Vagina (tissue), 2 donors: ENCODE measurements around the gene CARD11. TPM values are rescaled to one million over a fixed set of nuclear protein-coding genes. Genes with fewer than 3 reads are reported as not detected.

Source experiments
- DNase-seq, 2 donors: peaks; one replicate each; pipeline ENCODE4 v3.0.0-alpha.2; 2017; ENCODE audit errors: extremely low spot score in 2 of 2
- H3K27ac ChIP-seq: fragments of 200-600 bp; sonication (generic); one replicate; pipeline ENCODE4 v1.5.1; 2019
- H3K27me3 ChIP-seq: fragments of 200-600 bp; sonication (generic); one replicate; pipeline ENCODE4 v1.5.1; 2019
- H3K36me3 ChIP-seq, 2 donors: fragments of 200-600 bp; sonication (generic); one replicate each; pipeline ENCODE4 v1.5.1; 2017 to 2019
- H3K4me1 ChIP-seq: fragments of 200-600 bp; sonication (generic); one replicate; pipeline ENCODE4 v1.5.1; 2019
- H3K4me3 ChIP-seq, 2 donors: fragments of 200-600 bp; sonication (generic); 1 replicate in 1 of 2; 2 replicates in 1 of 2; pipeline ENCODE4 v1.5.1; 2016 to 2019
- H3K9me3 ChIP-seq: fragments of 200-600 bp; sonication (generic); one replicate; pipeline ENCODE4 v1.5.1; 2019
- POLR2A ChIP-seq, 2 donors: fragments of 450-650 bp; IDR thresholded peaks; one replicate each; pipeline ENCODE4 v1.6.1; 2017; ENCODE audit warnings: antibody characterized with exemption in 2 of 2, mild to moderate bottlenecking in 2 of 2, moderate library complexity in 2 of 2
- POLR2AphosphoS5 ChIP-seq, 2 donors: sonication (generic); formaldehyde crosslinking; IDR thresholded peaks; one replicate each; pipeline ENCODE4 v1.9.0; 2017; ENCODE audit warnings: antibody characterized with exemption in 2 of 2, mild to moderate bottlenecking in 2 of 2, low read depth in 1 of 2; ENCODE audit not compliant: insufficient read depth in 1 of 2
- intact Hi-C: fragments of 100-400 bp; cut with DNase I; formaldehyde crosslinking; loops from one replicate; pipeline ENCODE4 v1.15.1; 2023
- total RNA-seq: library from RNA; depleted of rRNA; stranded (reverse); fragments of >200 nt; gene quantifications from one replicate; pipeline ENCODE4 v1.2.3, GENCODE V29; 2016
- TF ChIP-seq, protein P1 (sequence below), 3 experiments: fragments of 450-650 bp in 2 of 3; fragments of 200-600 bp in 1 of 3; sonication (generic) in 1 of 3; IDR thresholded peaks; one replicate each; pipeline ENCODE4 v1.5.1; 2017 to 2019; ENCODE audit warnings: antibody characterized with exemption in 3 of 3, mild to moderate bottlenecking in 2 of 3, moderate library complexity in 2 of 3

The CARD11 gene
- total RNA-seq, 1 donor from 2014 or later = 2.9 TPM

GRCh38 chr7:2934984-2935740 lies 108.5 kb downstream of the CARD11 start:
- no peak for DNase-seq
- no peaks in the 10 kb centered on the region for H3K4me1 ChIP-seq
- no peaks in the 10 kb centered on the region for H3K27me3 ChIP-seq
- no peak overlapping the region for H3K4me3 ChIP-seq
- intact Hi-C loops = no loop called here
- H3K27ac ChIP-seq = no peak overlapping the region
- no peaks in the 10 kb centered on the region for H3K36me3 ChIP-seq
- TF ChIP-seq, protein P1, sequence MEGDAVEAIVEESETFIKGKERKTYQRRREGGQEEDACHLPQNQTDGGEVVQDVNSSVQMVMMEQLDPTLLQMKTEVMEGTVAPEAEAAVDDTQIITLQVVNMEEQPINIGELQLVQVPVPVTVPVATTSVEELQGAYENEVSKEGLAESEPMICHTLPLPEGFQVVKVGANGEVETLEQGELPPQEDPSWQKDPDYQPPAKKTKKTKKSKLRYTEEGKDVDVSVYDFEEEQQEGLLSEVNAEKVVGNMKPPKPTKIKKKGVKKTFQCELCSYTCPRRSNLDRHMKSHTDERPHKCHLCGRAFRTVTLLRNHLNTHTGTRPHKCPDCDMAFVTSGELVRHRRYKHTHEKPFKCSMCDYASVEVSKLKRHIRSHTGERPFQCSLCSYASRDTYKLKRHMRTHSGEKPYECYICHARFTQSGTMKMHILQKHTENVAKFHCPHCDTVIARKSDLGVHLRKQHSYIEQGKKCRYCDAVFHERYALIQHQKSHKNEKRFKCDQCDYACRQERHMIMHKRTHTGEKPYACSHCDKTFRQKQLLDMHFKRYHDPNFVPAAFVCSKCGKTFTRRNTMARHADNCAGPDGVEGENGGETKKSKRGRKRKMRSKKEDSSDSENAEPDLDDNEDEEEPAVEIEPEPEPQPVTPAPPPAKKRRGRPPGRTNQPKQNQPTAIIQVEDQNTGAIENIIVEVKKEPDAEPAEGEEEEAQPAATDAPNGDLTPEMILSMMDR (IDR thresholded peaks at IDR 0.05) = no peak
- TF ChIP-seq POLR2AphosphoS5 (IDR thresholded peaks at IDR 0.05; ENCODE audit: insufficient read depth in 1 of 2, low read depth in 1 of 2) (no peak), POLR2A (IDR thresholded peaks at IDR 0.05) (no peak)
- H3K9me3 ChIP-seq = no peaks in the 10 kb centered on the region

DNA sequence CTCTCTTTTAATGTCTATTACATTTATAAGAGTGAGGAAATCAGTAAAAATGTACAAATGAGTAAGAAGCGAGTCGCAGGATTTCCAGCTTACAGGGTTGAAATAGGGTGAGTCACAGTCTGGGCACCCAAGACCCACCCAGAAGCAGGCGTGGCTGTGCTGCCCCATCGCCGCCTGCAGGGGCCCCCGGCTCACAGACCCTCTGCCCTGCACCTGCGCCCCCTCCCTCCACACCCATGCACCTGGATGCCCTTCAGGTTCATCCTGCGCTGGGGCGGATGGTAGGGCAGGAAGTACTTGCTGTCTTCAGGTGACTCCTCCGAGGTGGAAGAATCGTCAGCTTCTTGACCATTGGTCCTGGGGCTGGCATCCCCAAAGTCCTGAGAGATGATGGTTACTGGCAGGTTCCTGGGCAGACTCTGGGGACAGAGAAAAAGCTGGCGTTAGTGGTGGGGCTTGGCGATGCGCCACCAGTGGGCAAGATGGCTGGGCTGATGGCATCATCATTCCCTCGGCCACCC lies 109.4 kb downstream of the CARD11 start:
- H3K4me3 ChIP-seq = no peak overlapping the region
- DNase-seq = no peak
- no peaks in the 10 kb centered on the region for H3K4me1 ChIP-seq
- H3K27me3 ChIP-seq = no peaks in the 10 kb centered on the region
- TF ChIP-seq, protein P1 (IDR thresholded peaks at IDR 0.05) = no peak
- TF ChIP-seq POLR2AphosphoS5 (IDR thresholded peaks at IDR 0.05; ENCODE audit: insufficient read depth in 1 of 2, low read depth in 1 of 2) (no peak), POLR2A (IDR thresholded peaks at IDR 0.05) (no peak)
- intact Hi-C loops = no loop called here
- H3K36me3 ChIP-seq = no peaks in the 10 kb centered on the region
- H3K27ac ChIP-seq = no peak overlapping the region
- no peaks in the 10 kb centered on the region for H3K9me3 ChIP-seq

DNA sequence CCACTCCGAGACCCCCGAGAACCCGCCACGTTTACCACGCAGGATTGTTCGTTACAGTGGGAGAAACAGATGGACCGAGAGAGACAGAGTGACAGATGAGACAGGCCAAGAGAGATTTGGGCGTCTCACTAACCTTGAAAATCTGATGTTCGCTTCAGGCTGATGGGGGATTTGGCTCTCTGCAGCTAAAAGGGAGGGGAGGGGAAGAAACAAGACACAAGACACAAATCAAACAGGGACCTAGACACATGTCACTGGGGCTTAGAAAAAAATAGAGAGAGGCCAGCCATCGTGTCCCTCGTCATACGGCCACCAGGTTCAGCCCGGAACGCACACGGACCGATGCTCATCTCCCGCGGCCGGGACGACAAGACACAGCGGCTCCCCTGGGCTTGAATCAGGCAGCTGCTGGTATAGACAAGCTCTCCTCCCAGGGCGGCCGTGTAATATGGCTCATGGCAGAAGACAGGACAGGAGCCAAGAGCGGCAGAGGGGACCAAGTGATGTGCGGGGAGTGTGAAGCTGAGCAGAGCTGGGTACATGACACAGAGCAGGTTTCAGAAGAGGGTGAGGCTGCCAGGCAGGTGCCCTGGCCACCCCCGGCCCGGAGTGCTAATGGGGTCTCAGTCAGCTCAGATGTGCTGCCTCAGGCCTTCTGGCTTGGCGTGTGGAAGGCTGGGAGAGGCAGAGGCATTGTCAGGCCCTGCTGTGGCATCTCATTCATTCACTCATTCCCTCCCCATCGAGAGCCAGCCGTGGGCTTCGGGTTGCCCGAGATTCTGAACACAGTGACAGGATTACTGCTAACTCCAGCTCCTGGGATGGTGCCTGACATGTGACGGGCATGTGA lies 111.0 kb downstream of the CARD11 start:
- Histone ChIP-seq H3K27me3 (no peaks in the 10 kb centered on the region), H3K9me3 (no peaks in the 10 kb centered on the region), H3K4me3 (no peak overlapping the region), H3K36me3 (no peaks in the 10 kb centered on the region), H3K27ac (no peak overlapping the region), H3K4me1 (no peaks in the 10 kb centered on the region)
- intact Hi-C loops = no loop called here
- TF ChIP-seq POLR2AphosphoS5 (IDR thresholded peaks at IDR 0.05; ENCODE audit: insufficient read depth in 1 of 2, low read depth in 1 of 2) = no peak
- no peak for DNase-seq

- H3K4me3 ChIP-seq = no peak overlapping the region
- H3K36me3 ChIP-seq = no peaks in the 10 kb centered on the region
- no peaks in the 10 kb centered on the region for H3K9me3 ChIP-seq
- H3K4me1 ChIP-seq = no peaks in the 10 kb centered on the region
- no peaks in the 10 kb centered on the region for H3K27me3 ChIP-seq
- TF ChIP-seq POLR2A (IDR thresholded peaks at IDR 0.05) (no peak), POLR2AphosphoS5 (IDR thresholded peaks at IDR 0.05; ENCODE audit: insufficient read depth in 1 of 2, low read depth in 1 of 2) (no peak)
- TF ChIP-seq, protein P1 (IDR thresholded peaks at IDR 0.05) = no peak
- no peak for DNase-seq
- no peak overlapping the region for H3K27ac ChIP-seq
- intact Hi-C loops = no loop called here
These were observed 112.6 kb downstream of the CARD11 start for GRCh38 chr7:2931034-2931415.

DNA sequence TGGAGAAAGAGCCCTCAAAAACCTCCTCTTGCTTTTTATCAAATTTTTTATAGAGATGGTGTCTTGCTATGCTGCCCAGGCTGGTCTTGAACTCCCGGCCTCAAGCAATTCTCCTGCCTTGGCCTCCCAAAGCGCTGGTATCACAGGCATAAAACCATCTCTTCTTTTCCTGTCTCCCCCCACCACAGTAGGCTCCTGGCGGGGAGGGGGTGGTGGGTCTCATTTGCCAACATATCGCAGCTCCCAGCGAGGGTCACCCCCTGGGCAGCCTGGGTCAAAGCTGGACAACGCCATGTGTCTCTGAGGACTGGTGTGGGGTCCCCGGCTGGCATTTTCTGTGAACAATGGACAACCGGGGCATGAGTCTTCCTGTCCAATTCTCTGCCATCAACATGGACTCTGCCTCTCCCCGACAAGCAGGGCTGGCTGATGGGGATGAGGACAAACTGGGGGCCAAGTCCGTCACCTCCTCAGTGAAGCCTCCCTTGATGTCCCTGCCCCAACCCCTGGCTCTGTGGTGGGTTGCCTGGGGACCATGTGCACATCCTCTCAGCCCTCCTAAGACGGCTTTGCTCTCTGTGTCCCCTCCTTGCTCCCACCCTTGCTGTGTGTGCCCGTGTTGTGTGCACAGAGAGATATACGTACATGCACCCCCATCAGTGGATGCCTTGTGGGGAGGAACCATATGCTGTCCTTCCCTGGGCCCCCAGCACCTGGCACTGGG lies 113.2 kb downstream of the CARD11 start:
- H3K27ac ChIP-seq = no peak overlapping the region
- no peak for DNase-seq
- intact Hi-C loops = no loop called here
- no peaks in the 10 kb centered on the region for H3K4me1 ChIP-seq
- no peaks in the 10 kb centered on the region for H3K36me3 ChIP-seq
- no peaks in the 10 kb centered on the region for H3K27me3 ChIP-seq
- no peak overlapping the region for H3K4me3 ChIP-seq
- no peaks in the 10 kb centered on the region for H3K9me3 ChIP-seq
- TF ChIP-seq, protein P1 (IDR thresholded peaks at IDR 0.05) = no peak
- TF ChIP-seq POLR2A (IDR thresholded peaks at IDR 0.05) (no peak), POLR2AphosphoS5 (IDR thresholded peaks at IDR 0.05; ENCODE audit: insufficient read depth in 1 of 2, low read depth in 1 of 2) (no peak)
